ENCODE results near the gene HAPLN2. TPM values are rescaled to one million over a fixed set of nuclear protein-coding genes. Genes with fewer than 3 reads are reported as not detected.

HAPLN2 gene
- total and polyA plus RNA-seq, 2 of the 4 experiments (the other 2 are of a cell fraction) = not detected

GRCh38 chr1:156673387-156674121, 54.3 kb downstream of the HAPLN2 start:
- Histone ChIP-seq H2AK9ac (replicated peaks; ENCODE audit: low read depth, low read length, poor library complexity) (peak overlapping the region; percentile 85), H4K91ac (ENCODE audit: insufficient read depth, low read depth, low read length) (no peak overlapping the region), H2BK120ac (ENCODE audit: low read depth, low read length) (peak overlapping the region; percentile 71; the same call in 1 of the 2 replicates), H3K4me3 (ENCODE audit: insufficient read depth, low read depth, low read length) (no peak overlapping the region), H2BK15ac (ENCODE audit: low read depth, low read length) (0 out of 3 replicates have a peak overlapping the region, but pooled peaks have one; percentile 2), H3K4me2 (ENCODE audit: low read depth, low read length) (peak overlapping the region; percentile 19; the same call in 1 of the 2 replicates), H3K23ac (ENCODE audit: low read depth, low read length) (peak overlapping the region; percentile 48; the same call in 1 of the 2 replicates), H4K8ac (ENCODE audit: low read depth in 2 of 2, low read length in 2 of 2) (peak overlapping the region in 1 of 2 experiments; percentile 44; a peak in 1 of 4 replicates), H4K5ac (ENCODE audit: low read depth, low read length) (no peak overlapping the region), H3K18ac (ENCODE audit: low read depth, low read length) (no peak overlapping the region), H4K20me1 (ENCODE audit: insufficient read depth, low read length) (peaks cover 28% of the 10 kb centered on the region), H3K36me3 (ENCODE audit: control insufficient read depth, insufficient read depth, low read length) (peaks cover 16% of the 10 kb centered on the region), H3K4me1 (ENCODE audit: control insufficient read depth, insufficient read depth, low read length) (peaks cover 31% of the 10 kb centered on the region), H3K14ac (replicated peaks; ENCODE audit: low read depth, low read length) (peak overlapping the region; percentile 71), H3K27ac (ENCODE audit: insufficient read depth, low read length) (no peak overlapping the region), H3K4ac (ENCODE audit: low read depth, low read length) (peak overlapping the region; percentile 69), H3K9me3 (ENCODE audit: control insufficient read depth, insufficient read depth, low read length) (no peaks in the 10 kb centered on the region), H3K9me1 (ENCODE audit: insufficient read depth, low read length) (peaks cover 18% of the 10 kb centered on the region), H2BK20ac (ENCODE audit: low read depth, low read length) (no peak overlapping the region; the same call in 1 of the 2 replicates), H2BK5ac (ENCODE audit: low read depth, low read length, poor library complexity, severe bottlenecking) (no peak overlapping the region), H2AK5ac (ENCODE audit: low read depth, low read length) (peak overlapping the region; percentile 22; the same call in 1 of the 2 replicates), H3K56ac (ENCODE audit: extremely low read depth, insufficient read depth, low read length) (no peak overlapping the region), H2AFZ (replicated peaks; ENCODE audit: low read length, poor library complexity) (peak overlapping the region; percentile 53), H3K79me1 (ENCODE audit: low read depth in 1 of 2, low read length in 2 of 2) (peaks cover 15 to 58% of the 10 kb centered on the region in 2 experiments; a peak in 3 of 4 replicates), H3K27me3 (ENCODE audit: control insufficient read depth, insufficient read depth, low read length) (no peaks in the 10 kb centered on the region; the same call in 1 of the 2 replicates), H3K9ac (ENCODE audit: low read depth, low read length) (0 out of 2 replicates have a peak overlapping the region, but pooled peaks have one; percentile 25)
- in situ Hi-C loops (cut with MboI; ENCODE audit: low sequenced_read_pairs) = no loop called here
- WGBS, 2 experiments (ENCODE audit: extremely low coverage in 2 of 2, insufficient read length in 1 of 2) = 21% methylated on average over 3 of the region's 8 CpGs; no CpG with 5 or more reads in 1 of the 2 experiments
- dilution Hi-C loops (cut with HindIII; ENCODE audit: low sequenced_read_pairs, unreplicated experiment) = no loop called here
- ATAC-seq (ENCODE audit: low read depth) (no peak), DNase-seq (peak; percentile 39)
- ChIA-PET POLR2A (ENCODE audit: unreplicated experiment) (interaction anchor here (0.9 kb wide), 1 partner anchor 9 kb away, joined by 5 read pairs; no protein-coding TSS in a partner anchor), CTCF (no interaction called here)
- TF ChIP-seq POLR2A (IDR thresholded peaks at IDR 0.05; ENCODE audit: low read depth, low read length) (no peak), FOS (IDR thresholded peaks at IDR 0.05; ENCODE audit: low read depth, low read length) (no peak), RAD21 (IDR thresholded peaks at IDR 0.05; ENCODE audit: low read length) (no peak), SMC3 (IDR thresholded peaks at IDR 0.05; ENCODE audit: low read depth, low read length) (no peak), RFX5 (IDR thresholded peaks at IDR 0.05; ENCODE audit: low read depth, low read length) (no peak), RCOR1 (IDR thresholded peaks at IDR 0.05; ENCODE audit: insufficient replicate concordance, low read length) (no peak), USF2 (IDR thresholded peaks at IDR 0.05; ENCODE audit: low read depth, low read length) (no peak), ELK1 (IDR thresholded peaks at IDR 0.05; ENCODE audit: borderline replicate concordance, low read depth, low read length) (no peak), NFE2L2 (IDR thresholded peaks at IDR 0.05; ENCODE audit: low read depth, low read length) (no peak), MXI1 (IDR thresholded peaks at IDR 0.05; ENCODE audit: borderline replicate concordance, low read depth, low read length) (no peak), CEBPB (IDR thresholded peaks at IDR 0.05; ENCODE audit: low read depth, low read length) (no peak), CTCF (conservative IDR thresholded peaks at IDR 0.05; ENCODE audit: low read depth, low read length) (no peak)
- BruUV-seq (replicated peaks) = no TSS peak
- intact Hi-C loops (cut with micrococcal nuclease) = no loop called here

All from IMR-90 (cell line).